Measurements from ENCODE around the gene PSTK. TPM values are rescaled to one million over a fixed set of nuclear protein-coding genes. Genes with fewer than 3 reads are reported as not detected.
A peak's percentile ranks its signal among the peaks of the same experiment; 100 is the strongest.

PSTK gene
- total and polyA plus RNA-seq, 2 of the 13 experiments (the other 11 are each of a cell fraction or from before 2014, with no cell fraction given) = 8.2 to 9.3 TPM

GRCh38 chr10:123021517-123021916, 41.3 kb downstream of the PSTK start:
- Histone ChIP-seq H3K27me3 (ENCODE audit: control insufficient read depth in 1 of 2, insufficient read depth in 2 of 2, low read length in 2 of 2) (no peaks in the 10 kb centered on the region), H3K79me2 (ENCODE audit: insufficient read depth, low read length) (peaks cover 63% of the 10 kb centered on the region), H3K4me3 (replicated peaks in 1 of 3; ENCODE audit: insufficient read depth in 1 of 3, low read depth in 2 of 3, low read length in 3 of 3) (peak overlapping the region in 2 of 3 experiments; percentile 22 to 33; a peak in 2 of 6 replicates), H3K36me3 (replicated peaks in 1 of 2; ENCODE audit: control insufficient read depth in 1 of 2, insufficient read depth in 2 of 2, low read length in 2 of 2) (peaks cover 0 to 2% of the 10 kb centered on the region in 2 experiments; a peak in 2 of 5 replicates), H3K9ac (ENCODE audit: insufficient read depth, low read depth, low read length) (peak overlapping the region; percentile 25), H4K20me1 (ENCODE audit: insufficient read depth, low read length) (no peaks in the 10 kb centered on the region), H3K9me3 (ENCODE audit: low read length) (no peaks in the 10 kb centered on the region), H2AFZ (ENCODE audit: low read length) (no peak overlapping the region), H3K4me1 (ENCODE audit: insufficient read depth, low read length) (peaks cover 96% of the 10 kb centered on the region), H3K27ac (ENCODE audit: extremely low read length, insufficient read depth, low read length) (peak overlapping the region; percentile 87), H3K4me2 (ENCODE audit: low read depth, low read length) (peak overlapping the region; percentile 66)
- no TSS peak for BruUV-seq (replicated peaks)
- intact Hi-C loops (cut with micrococcal nuclease; ENCODE audit: unreplicated experiment) = loop anchor here (2.0 kb wide), 1 partner anchor 13 kb away; no protein-coding TSS in a partner anchor
- FAIRE-seq (no peak), ATAC-seq (no peak), DNase-seq (ENCODE audit: low spot score) (peak; percentile 36)
- ChIA-PET POLR2A (interaction anchor here (1.7 to 6.5 kb wide), 5 partner anchors 10 to 133 kb away, joined by 5 to 131 read pairs (median 17); partner anchors contain the start of genes ACADSB, BUB3, IKZF5 and PSTK), CTCF (ENCODE audit: low intra/inter-chr PET ratio, low total read pairs) (no interaction called here)
- WGBS (ENCODE audit: low lambda C conversion rate) = 7% methylated on average over 3 of the region's 3 CpGs
- in situ Hi-C loops (cut with HindIII; ENCODE audit: extremely low pct_ligation_motif_present, low pct_unique_long_range_greater_than_20kb) = no loop called here
- no peak for TF ChIP-seq EED (CRISPR knock-in tag; IDR thresholded peaks at IDR 0.05)
- TF ChIP-seq BCLAF1 (IDR thresholded peaks at IDR 0.05) = no peak
- 0 out of 2 replicates have a peak, but pooled peaks have one; percentile 11 for TF ChIP-seq ZBTB43 (CRISPR knock-in tag; conservative IDR thresholded peaks at IDR 0.05)
- TF ChIP-seq RAD21 (CRISPR knock-in tag; IDR thresholded peaks at IDR 0.05) = 0 out of 2 replicates have a peak, but pooled peaks have one; percentile 18
- no peak for TF ChIP-seq DPF2 (CRISPR knock-in tag; IDR thresholded peaks at IDR 0.05; ENCODE audit: borderline replicate concordance, low read depth)
- peak; percentile 19; the same call in 1 of the 2 replicates for TF ChIP-seq STAG1 (CRISPR knock-in tag; IDR thresholded peaks at IDR 0.05)
- TF ChIP-seq ZNF235 (CRISPR knock-in tag; IDR thresholded peaks at IDR 0.05; ENCODE audit: borderline replicate concordance) = no peak
- TF ChIP-seq RARA (CRISPR knock-in tag; IDR thresholded peaks at IDR 0.05) = 0 out of 2 replicates have a peak, but pooled peaks have one; percentile 32
- no peak for TF ChIP-seq NFAT5 (CRISPR knock-in tag; IDR thresholded peaks at IDR 0.05)
- TF ChIP-seq MIXL1 (CRISPR knock-in tag; IDR thresholded peaks at IDR 0.05) = peak; percentile 96
- no peak for TF ChIP-seq ZNF282 (IDR thresholded peaks at IDR 0.05; ENCODE audit: partially characterized antibody)
